PC-3 (cell line): ENCODE results near the gene POLA1. TPM values are rescaled to one million over a fixed set of nuclear protein-coding genes. Genes with fewer than 3 reads are reported as not detected.

ENCODE experiments used
- ATAC-seq: fragments of 200-7000 bp; cut with Tn5 transposase; 2 replicates; pipeline ENCODE4 v1.9.1; 2020; ENCODE audit warnings: mild to moderate bottlenecking, moderate library complexity
- BruUV-seq: library from RNA; stranded (reverse); fragments of 400-500 nt; replicated peaks from 2 replicates; lab custom pipeline; 2021; lab: Mats Ljungman, UMichigan
- CTCF ChIA-PET: fragments of 300-600 bp; sonication (Branson Sonifier 250); formaldehyde crosslinking; loops from one replicate; lab custom pipeline; 2022; ENCODE audit warnings: antibody characterized with exemption; lab: Charles Lee
- POLR2A ChIA-PET: fragments of 300-600 bp; sonication (Branson Sonifier 250); formaldehyde crosslinking; loops from one replicate; lab custom pipeline; 2022; ENCODE audit warnings: antibody characterized with exemption; ENCODE audit not compliant: unreplicated experiment; lab: Charles Lee
- DNase-seq: peaks from one replicate; pipeline ENCODE4 v3.0.0-alpha.2; 2015
- H2AFZ ChIP-seq: fragments of 300-600 bp; sonication (generic); 2 replicates; pipeline ENCODE4 v1.6.0; 2016; ENCODE audit warnings: antibody characterized with exemption, low read length
- H3F3A ChIP-seq: fragments of 300-600 bp; sonication (generic); one replicate; pipeline ENCODE4 v1.6.0; 2017; ENCODE audit warnings: antibody characterized with exemption, low read length, control low read depth, mild to moderate bottlenecking; ENCODE audit not compliant: unreplicated experiment
- H3K27ac ChIP-seq: fragments of 300-600 bp; sonication (generic); 2 replicates; pipeline ENCODE4 v1.5.1; 2016; ENCODE audit warnings: mild to moderate bottlenecking, low read length
- H3K27me3 ChIP-seq: fragments of 300-600 bp; sonication (generic); 2 replicates; pipeline ENCODE4 v1.6.1; 2016; ENCODE audit warnings: low read length, mixed read lengths
- H3K36me3 ChIP-seq: fragments of 300-600 bp; sonication (generic); 2 replicates; pipeline ENCODE4 v1.6.1; 2016; ENCODE audit warnings: low read depth, mixed run types, low read length, mixed read lengths
- H3K4me1 ChIP-seq: fragments of 300-600 bp; sonication (generic); 2 replicates; pipeline ENCODE4 v1.5.1; 2016; ENCODE audit warnings: low read length; ENCODE audit not compliant: insufficient read depth
- H3K4me2 ChIP-seq: fragments of 300-600 bp; sonication (generic); 2 replicates; pipeline ENCODE4 v1.6.0; 2016; ENCODE audit warnings: low read length
- H3K4me3 ChIP-seq: fragments of 300-600 bp; sonication (generic); 2 replicates; pipeline ENCODE4 v1.5.1; 2016; ENCODE audit warnings: mild to moderate bottlenecking, low read length, mixed read lengths
- H3K79me2 ChIP-seq: fragments of 300-600 bp; sonication (generic); 2 replicates; pipeline ENCODE4 v1.6.1; 2017; ENCODE audit warnings: low read length, mixed read lengths
- H3K9ac ChIP-seq: fragments of 300-600 bp; sonication (generic); 2 replicates; pipeline ENCODE4 v1.6.0; 2016; ENCODE audit warnings: mild to moderate bottlenecking, low read length
- H3K9me2 ChIP-seq: fragments of 300-600 bp; sonication (generic); replicated peaks from 2 replicates; pipeline ENCODE4 v1.6.1; 2016; ENCODE audit warnings: mixed run types, low read length, mixed read lengths
- H3K9me3 ChIP-seq: fragments of 300-600 bp; sonication (generic); 2 replicates; pipeline ENCODE4 v1.6.1; 2016; ENCODE audit warnings: low read length, mixed read lengths
- H4K20me1 ChIP-seq: fragments of 300-600 bp; sonication (generic); 2 replicates; pipeline ENCODE4 v1.6.1; 2016; ENCODE audit warnings: low read length, mixed read lengths
- EZH2 ChIP-seq: fragments of 300-600 bp; sonication (generic); IDR thresholded peaks from one replicate; pipeline ENCODE4 v1.6.1; 2017; ENCODE audit warnings: antibody characterized with exemption, mild to moderate bottlenecking, low read length; ENCODE audit not compliant: unreplicated experiment
- EZH2phosphoT487 ChIP-seq: fragments of 300-600 bp; sonication (generic); IDR thresholded peaks from 2 replicates; pipeline ENCODE4 v1.6.1; 2018; ENCODE audit warnings: mild to moderate bottlenecking, antibody characterized with exemption, low read length, borderline replicate concordance
- intact Hi-C: fragments of 100-400 bp; cut with micrococcal nuclease; formaldehyde crosslinking; loops from 2 replicates; pipeline ENCODE4 v1.9.0; 2023
- total RNA-seq: library from RNA; depleted of rRNA; stranded (reverse); fragments of >200 nt; gene quantifications from 2 replicates; pipeline ENCODE4 v1.2.3, GENCODE V29; 2014
- TF ChIP-seq, protein P1 (sequence below): fragments of 300-600 bp; sonication (generic); conservative IDR thresholded peaks from 2 replicates; pipeline ENCODE4 v1.5.1; 2017; ENCODE audit warnings: antibody characterized with exemption, low read depth, mild to moderate bottlenecking, low read length

The POLA1 gene
- total RNA-seq, 1 experiment from 2014 or later: 19.6 TPM

DNA sequence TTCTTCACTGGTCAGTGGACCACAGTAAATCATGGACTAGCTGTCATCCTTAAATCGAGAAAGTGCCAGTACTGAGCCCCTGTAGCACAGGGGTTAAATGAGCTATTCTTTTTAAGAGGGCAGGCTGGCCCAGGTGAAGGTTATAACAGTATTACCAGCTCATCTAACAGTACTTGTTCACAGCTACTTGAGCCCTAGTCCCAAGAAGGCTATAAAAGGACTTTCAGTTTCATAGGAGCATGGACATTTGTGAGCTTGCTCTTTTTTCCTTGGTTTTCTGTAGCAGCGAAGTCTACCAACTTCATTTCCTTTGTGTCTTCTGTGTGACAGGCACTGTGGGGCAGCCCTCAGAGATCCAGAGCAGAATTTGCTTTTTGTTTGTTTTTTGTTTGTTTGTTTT is 261.0 kb downstream of the POLA1 start:
- intact Hi-C loops: no loop called here

DNA sequence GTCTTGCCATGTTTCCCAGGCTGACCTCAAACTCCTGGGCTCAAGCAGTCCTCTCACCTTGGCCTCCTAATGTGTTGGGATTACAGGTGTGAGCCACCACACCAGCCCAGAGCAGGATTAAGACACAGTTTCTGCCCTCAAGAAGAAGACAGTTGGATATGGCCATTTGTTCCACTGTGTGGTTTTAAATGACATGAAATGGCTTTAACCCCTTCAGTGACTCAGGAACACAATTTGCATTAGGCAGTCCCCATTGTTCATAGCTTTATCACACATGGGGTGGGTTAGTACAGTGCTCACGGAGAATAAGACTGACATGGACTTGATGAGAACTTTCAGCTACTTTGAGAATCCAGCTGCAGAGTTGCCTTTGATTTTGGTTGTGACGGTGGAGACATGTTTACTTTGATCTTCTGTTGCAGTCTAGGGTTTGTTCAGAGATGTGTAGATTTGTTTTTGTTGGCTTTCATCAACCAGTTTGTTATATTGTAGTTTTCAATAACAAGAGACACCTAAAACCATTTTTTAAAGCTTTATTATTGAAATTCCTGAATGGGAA is 261.7 kb downstream of the POLA1 start:
- Histone ChIP-seq H3K9ac (no peak overlapping the region), H3F3A (no peaks in the 10 kb centered on the region), H3K36me3 (no peaks in the 10 kb centered on the region), H3K4me3 (no peak overlapping the region), H3K27me3 (no peaks in the 10 kb centered on the region), H3K9me3 (no peaks in the 10 kb centered on the region), H3K4me2 (no peak overlapping the region), H3K9me2 (no peaks in the 10 kb centered on the region), H4K20me1 (no peaks in the 10 kb centered on the region), H3K27ac (no peak overlapping the region), H3K4me1 (no peaks in the 10 kb centered on the region; the same call in 1 of the 2 replicates), H3K79me2 (no peaks in the 10 kb centered on the region), H2AFZ (no peak overlapping the region)
- ChIA-PET CTCF (no interaction called here), POLR2A (no interaction called here)
- ATAC-seq (no peak), DNase-seq (no peak)
- no TSS peak for BruUV-seq
- intact Hi-C loops: no loop called here
- TF ChIP-seq EZH2phosphoT487 (no peak), EZH2 (no peak)
- TF ChIP-seq, protein P1, sequence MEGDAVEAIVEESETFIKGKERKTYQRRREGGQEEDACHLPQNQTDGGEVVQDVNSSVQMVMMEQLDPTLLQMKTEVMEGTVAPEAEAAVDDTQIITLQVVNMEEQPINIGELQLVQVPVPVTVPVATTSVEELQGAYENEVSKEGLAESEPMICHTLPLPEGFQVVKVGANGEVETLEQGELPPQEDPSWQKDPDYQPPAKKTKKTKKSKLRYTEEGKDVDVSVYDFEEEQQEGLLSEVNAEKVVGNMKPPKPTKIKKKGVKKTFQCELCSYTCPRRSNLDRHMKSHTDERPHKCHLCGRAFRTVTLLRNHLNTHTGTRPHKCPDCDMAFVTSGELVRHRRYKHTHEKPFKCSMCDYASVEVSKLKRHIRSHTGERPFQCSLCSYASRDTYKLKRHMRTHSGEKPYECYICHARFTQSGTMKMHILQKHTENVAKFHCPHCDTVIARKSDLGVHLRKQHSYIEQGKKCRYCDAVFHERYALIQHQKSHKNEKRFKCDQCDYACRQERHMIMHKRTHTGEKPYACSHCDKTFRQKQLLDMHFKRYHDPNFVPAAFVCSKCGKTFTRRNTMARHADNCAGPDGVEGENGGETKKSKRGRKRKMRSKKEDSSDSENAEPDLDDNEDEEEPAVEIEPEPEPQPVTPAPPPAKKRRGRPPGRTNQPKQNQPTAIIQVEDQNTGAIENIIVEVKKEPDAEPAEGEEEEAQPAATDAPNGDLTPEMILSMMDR: no peak

More for the DNA sequence above, 261.0 kb downstream of the POLA1 start:
- H3K9me3 ChIP-seq: no peaks in the 10 kb centered on the region
- no peaks in the 10 kb centered on the region for H3K36me3 ChIP-seq
- H3K79me2 ChIP-seq: no peaks in the 10 kb centered on the region
- H4K20me1 ChIP-seq: no peaks in the 10 kb centered on the region
- no TSS peak for BruUV-seq
- H3K27ac ChIP-seq: no peak overlapping the region
- H3K27me3 ChIP-seq: no peaks in the 10 kb centered on the region
- H3K4me1 ChIP-seq: no peaks in the 10 kb centered on the region; the same call in 1 of the 2 replicates
- no peak overlapping the region for H3K9ac ChIP-seq
- ChIA-PET CTCF (no interaction called here), POLR2A (no interaction called here)
- no peak overlapping the region for H3K4me3 ChIP-seq
- DNase-seq (no peak), ATAC-seq (no peak)
- H3K4me2 ChIP-seq: no peak overlapping the region
- no peaks in the 10 kb centered on the region for H3K9me2 ChIP-seq
- no peaks in the 10 kb centered on the region for H3F3A ChIP-seq
- TF ChIP-seq, protein P1: no peak
- no peak for TF ChIP-seq EZH2
- TF ChIP-seq EZH2phosphoT487: no peak
- no peak overlapping the region for H2AFZ ChIP-seq

DNA sequence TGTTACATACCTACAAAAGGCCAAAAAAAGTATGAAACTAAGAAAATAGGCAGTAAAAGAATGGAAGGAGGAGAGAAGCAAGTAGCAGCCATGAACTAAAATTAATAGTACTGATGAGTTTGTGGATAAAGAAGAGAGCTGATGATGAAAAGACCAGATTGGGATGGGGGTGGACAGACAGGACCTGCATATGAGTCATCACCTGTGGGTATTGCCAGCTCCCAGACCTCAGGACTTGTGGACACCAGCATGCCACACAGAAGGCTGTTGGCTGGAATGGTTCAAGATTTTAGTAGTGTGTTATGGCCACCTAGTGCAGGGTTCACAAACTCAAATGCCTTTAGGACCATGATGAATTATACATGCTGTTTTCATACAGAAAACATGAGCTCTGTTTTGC is 263.1 kb downstream of the POLA1 start:
- Histone ChIP-seq H3K9me3 (no peaks in the 10 kb centered on the region), H3K27ac (no peak overlapping the region), H3K4me1 (no peaks in the 10 kb centered on the region; the same call in 1 of the 2 replicates), H3K4me3 (no peak overlapping the region), H2AFZ (no peak overlapping the region), H3K4me2 (no peak overlapping the region), H3K9me2 (no peaks in the 10 kb centered on the region), H3K9ac (no peak overlapping the region), H3K27me3 (no peaks in the 10 kb centered on the region), H4K20me1 (no peaks in the 10 kb centered on the region), H3K79me2 (no peaks in the 10 kb centered on the region), H3F3A (no peaks in the 10 kb centered on the region), H3K36me3 (no peaks in the 10 kb centered on the region)
- ChIA-PET CTCF (interaction anchor here (1.0 kb wide), 1 partner anchor 119 kb away, joined by 3 read pairs; no protein-coding TSS in a partner anchor), POLR2A (no interaction called here)
- intact Hi-C loops: no loop called here
- TF ChIP-seq, protein P1: no peak
- no peak for TF ChIP-seq EZH2phosphoT487
- TF ChIP-seq EZH2: no peak
- DNase-seq (peak; percentile 15), ATAC-seq (peak; percentile 48; the same call in 1 of the 2 replicates)
- BruUV-seq: no TSS peak
